Measurements from ENCODE around the gene OCA2. TPM values are rescaled to one million over a fixed set of nuclear protein-coding genes. Genes with fewer than 3 reads are reported as not detected.

The OCA2 gene
- total RNA-seq, 2 experiments from 2014 or later = not detected

DNA sequence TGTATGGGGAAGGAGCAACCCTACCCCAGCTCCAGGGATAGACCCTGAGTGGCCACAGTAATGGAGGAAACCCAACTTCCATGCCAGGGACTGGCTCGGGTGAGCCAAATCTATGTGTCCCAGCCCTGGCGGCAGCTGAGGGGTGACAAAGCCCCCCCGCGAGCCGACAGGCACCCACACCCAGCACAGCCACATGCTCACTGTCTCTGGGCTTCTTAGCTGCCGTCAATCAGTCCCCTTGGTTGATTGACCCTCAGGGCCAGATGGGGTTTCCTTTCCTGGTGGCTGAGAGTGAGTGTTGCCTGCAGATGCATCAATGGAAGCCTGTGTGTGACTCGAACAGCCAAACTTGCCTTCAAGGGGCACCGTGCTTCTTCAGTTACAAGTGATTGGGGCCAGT is 2.1 kb upstream of the OCA2 start:
- TF ChIP-seq EZH2phosphoT487 (IDR thresholded peaks at IDR 0.05; ENCODE audit: borderline replicate concordance, low read depth, low read length) = no peak
- TF ChIP-seq, protein P1, sequence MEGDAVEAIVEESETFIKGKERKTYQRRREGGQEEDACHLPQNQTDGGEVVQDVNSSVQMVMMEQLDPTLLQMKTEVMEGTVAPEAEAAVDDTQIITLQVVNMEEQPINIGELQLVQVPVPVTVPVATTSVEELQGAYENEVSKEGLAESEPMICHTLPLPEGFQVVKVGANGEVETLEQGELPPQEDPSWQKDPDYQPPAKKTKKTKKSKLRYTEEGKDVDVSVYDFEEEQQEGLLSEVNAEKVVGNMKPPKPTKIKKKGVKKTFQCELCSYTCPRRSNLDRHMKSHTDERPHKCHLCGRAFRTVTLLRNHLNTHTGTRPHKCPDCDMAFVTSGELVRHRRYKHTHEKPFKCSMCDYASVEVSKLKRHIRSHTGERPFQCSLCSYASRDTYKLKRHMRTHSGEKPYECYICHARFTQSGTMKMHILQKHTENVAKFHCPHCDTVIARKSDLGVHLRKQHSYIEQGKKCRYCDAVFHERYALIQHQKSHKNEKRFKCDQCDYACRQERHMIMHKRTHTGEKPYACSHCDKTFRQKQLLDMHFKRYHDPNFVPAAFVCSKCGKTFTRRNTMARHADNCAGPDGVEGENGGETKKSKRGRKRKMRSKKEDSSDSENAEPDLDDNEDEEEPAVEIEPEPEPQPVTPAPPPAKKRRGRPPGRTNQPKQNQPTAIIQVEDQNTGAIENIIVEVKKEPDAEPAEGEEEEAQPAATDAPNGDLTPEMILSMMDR (conservative IDR thresholded peaks at IDR 0.05; ENCODE audit: low read length) = no peak
- no TSS peak for BruUV-seq (replicated peaks)
- no peaks in the 10 kb centered on the region for H3K79me2 ChIP-seq (ENCODE audit: insufficient read depth, low read depth, low read length)
- CTCF ChIA-PET (ENCODE audit: unreplicated experiment) = no interaction called here
- no peaks in the 10 kb centered on the region for H3K9me2 ChIP-seq (ENCODE audit: insufficient read depth, low read length)
- no peaks in the 10 kb centered on the region for H3K4me1 ChIP-seq (ENCODE audit: insufficient read depth, low read length, poor library complexity, severe bottlenecking)
- intact Hi-C loops (cut with micrococcal nuclease; ENCODE audit: unreplicated experiment) = no loop called here
- no peak overlapping the region for H3K4me2 ChIP-seq (ENCODE audit: low read length)
- H3K9me3 ChIP-seq (ENCODE audit: low read length) = no peaks in the 10 kb centered on the region
- no peak overlapping the region for H3K27ac ChIP-seq (ENCODE audit: low read depth, low read length, poor library complexity, severe bottlenecking)
- H3K4me3 ChIP-seq (ENCODE audit: low read depth, low read length, poor library complexity, severe bottlenecking) = no peak overlapping the region
- no peaks in the 10 kb centered on the region for H4K20me1 ChIP-seq (ENCODE audit: insufficient read depth, low read length)
- no peak for DNase-seq (ENCODE audit: low spot score)
- POLR2A ChIA-PET = no interaction called here
- no peaks in the 10 kb centered on the region for H3K36me3 ChIP-seq (ENCODE audit: insufficient read depth, low read length)
- no peak overlapping the region for H2AFZ ChIP-seq (ENCODE audit: low read length)

DNA sequence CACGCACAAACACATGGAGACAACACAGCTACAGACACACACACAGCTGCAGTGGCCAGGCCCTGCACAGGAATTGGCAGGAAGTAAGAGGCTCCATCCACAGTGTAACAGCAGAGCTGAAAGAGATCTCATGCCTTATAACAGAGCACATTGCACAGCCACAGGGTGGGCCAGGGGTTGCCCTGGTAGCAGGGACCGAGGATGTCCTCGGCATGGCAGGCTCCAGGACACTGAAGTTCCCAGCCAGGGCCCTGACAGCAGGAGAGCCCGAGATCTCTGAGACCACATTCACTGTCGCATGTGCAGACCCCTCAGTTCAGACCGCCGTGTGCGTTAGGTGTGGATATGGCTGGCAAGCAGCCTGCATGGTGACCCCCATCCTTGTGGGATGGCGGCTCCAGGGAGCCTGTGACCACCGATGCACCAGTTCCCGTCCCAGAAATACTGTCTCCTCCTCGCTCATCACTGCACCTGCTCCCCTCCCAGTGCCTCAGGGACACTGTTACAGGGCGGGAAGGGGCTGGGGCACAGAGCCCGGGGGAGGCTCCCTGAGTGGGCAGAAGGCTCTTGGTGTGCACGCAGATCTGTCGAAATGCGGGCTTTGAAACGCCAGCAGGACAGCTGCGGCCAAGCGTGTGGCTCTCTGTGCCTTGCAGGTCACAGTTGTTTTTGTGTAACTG is 1.5 kb upstream of the OCA2 start:
- Histone ChIP-seq H3K9me2 (ENCODE audit: insufficient read depth, low read length) (no peaks in the 10 kb centered on the region), H2AFZ (ENCODE audit: low read length) (no peak overlapping the region), H3K36me3 (ENCODE audit: insufficient read depth, low read length) (no peaks in the 10 kb centered on the region), H3K4me2 (ENCODE audit: low read length) (no peak overlapping the region), H3K4me3 (ENCODE audit: low read depth, low read length, poor library complexity, severe bottlenecking) (no peak overlapping the region), H3K79me2 (ENCODE audit: insufficient read depth, low read depth, low read length) (no peaks in the 10 kb centered on the region), H4K20me1 (ENCODE audit: insufficient read depth, low read length) (no peaks in the 10 kb centered on the region), H3K27ac (ENCODE audit: low read depth, low read length, poor library complexity, severe bottlenecking) (no peak overlapping the region), H3K9me3 (ENCODE audit: low read length) (no peaks in the 10 kb centered on the region), H3K4me1 (ENCODE audit: insufficient read depth, low read length, poor library complexity, severe bottlenecking) (peaks cover 2% of the 10 kb centered on the region)
- BruUV-seq (replicated peaks) = no TSS peak
- no peak for TF ChIP-seq EZH2phosphoT487 (IDR thresholded peaks at IDR 0.05; ENCODE audit: borderline replicate concordance, low read depth, low read length)
- TF ChIP-seq, protein P1 (conservative IDR thresholded peaks at IDR 0.05; ENCODE audit: low read length) = no peak
- CTCF ChIA-PET (ENCODE audit: unreplicated experiment) = no interaction called here
- POLR2A ChIA-PET = no interaction called here
- no peak for DNase-seq (ENCODE audit: low spot score)
- intact Hi-C loops (cut with micrococcal nuclease; ENCODE audit: unreplicated experiment) = no loop called here

DNA sequence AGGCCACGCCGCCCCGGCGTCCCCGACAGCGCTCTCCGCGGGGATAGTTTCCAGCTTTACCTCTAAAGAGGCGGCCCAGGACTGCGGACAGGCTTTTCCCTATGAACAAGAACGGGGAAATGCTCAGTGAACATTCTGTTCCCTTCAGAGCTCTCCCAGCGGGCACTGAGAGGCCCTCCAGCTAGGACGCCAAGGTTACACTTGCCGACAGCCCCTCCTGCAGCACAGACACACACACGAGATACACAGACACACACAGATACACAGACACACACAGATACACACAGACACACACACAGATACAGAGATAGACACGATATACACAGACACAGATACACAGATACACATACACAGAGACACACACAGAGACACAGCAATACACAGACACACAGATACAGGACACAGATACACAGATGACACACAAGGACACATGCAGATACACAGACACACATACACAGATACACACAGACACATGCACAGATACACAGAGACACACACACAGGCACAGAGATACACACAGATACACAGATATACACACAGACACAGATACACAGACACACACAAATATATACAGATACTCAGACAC is 533 bp upstream of the OCA2 start:
- H3K79me2 ChIP-seq (ENCODE audit: insufficient read depth, low read depth, low read length) = no peaks in the 10 kb centered on the region
- H3K4me3 ChIP-seq (ENCODE audit: low read depth, low read length, poor library complexity, severe bottlenecking) = no peak overlapping the region
- peaks cover 3% of the 10 kb centered on the region for H3K4me1 ChIP-seq (ENCODE audit: insufficient read depth, low read length, poor library complexity, severe bottlenecking)
- no peaks in the 10 kb centered on the region for H4K20me1 ChIP-seq (ENCODE audit: insufficient read depth, low read length)
- POLR2A ChIA-PET = no interaction called here
- no peak for DNase-seq (ENCODE audit: low spot score)
- no peaks in the 10 kb centered on the region for H3K36me3 ChIP-seq (ENCODE audit: insufficient read depth, low read length)
- TF ChIP-seq, protein P1 (conservative IDR thresholded peaks at IDR 0.05; ENCODE audit: low read length) = no peak
- no peak for TF ChIP-seq EZH2phosphoT487 (IDR thresholded peaks at IDR 0.05; ENCODE audit: borderline replicate concordance, low read depth, low read length)
- no peak overlapping the region for H3K27ac ChIP-seq (ENCODE audit: low read depth, low read length, poor library complexity, severe bottlenecking)
- no TSS peak for BruUV-seq (replicated peaks)
- CTCF ChIA-PET (ENCODE audit: unreplicated experiment) = no interaction called here
- no peak overlapping the region for H3K4me2 ChIP-seq (ENCODE audit: low read length)
- no peak overlapping the region for H2AFZ ChIP-seq (ENCODE audit: low read length)
- H3K9me2 ChIP-seq (ENCODE audit: insufficient read depth, low read length) = no peaks in the 10 kb centered on the region
- H3K9me3 ChIP-seq (ENCODE audit: low read length) = no peaks in the 10 kb centered on the region
- intact Hi-C loops (cut with micrococcal nuclease; ENCODE audit: unreplicated experiment) = no loop called here
